SK-N-SH (cell line): ENCODE results near the gene CLGN. TPM values are rescaled to one million over a fixed set of nuclear protein-coding genes. Genes with fewer than 3 reads are reported as not detected.

Experiments used
- CTCF ChIA-PET: fragments of 300-600, 350-600 bp; formaldehyde crosslinking; extraction: SDS; loops from one replicate; lab custom pipeline; 2021; lab: Yijun Ruan, JAX
- POLR2A ChIA-PET: fragments of 350-600 bp; sonication (Branson Sonifier 250); formaldehyde crosslinking; extraction: SDS; loops from one replicate; lab custom pipeline; 2020; ENCODE audit warnings: antibody characterized with exemption, inconsistent platforms; lab: Yijun Ruan, JAX
- DNase-seq: peaks from one replicate; pipeline ENCODE4 v3.0.0; 2012
- H2AFZ ChIP-seq: fragments of 200-600 bp; sonication (generic); 2 replicates; pipeline ENCODE4 v1.8.1; 2016; ENCODE audit warnings: antibody characterized with exemption, mild to moderate bottlenecking, low read depth
- H3F3A ChIP-seq: fragments of 200-600 bp; sonication (generic); replicated peaks from 2 replicates; pipeline ENCODE3; 2016; ENCODE audit warnings: antibody characterized with exemption, mild to moderate bottlenecking; ENCODE audit not compliant: insufficient read depth
- H3K27ac ChIP-seq, 2 experiments: fragments of 200-500 bp in 1 of 2; fragments of 200-600 bp in 1 of 2; sonication (Bioruptor generic) in 1 of 2; sonication (generic), shearing (Covaris generic) in 1 of 2; 2 replicates each; pipeline versions ENCODE4 v1.5.1 to v1.6.1; 2014 to 2016; ENCODE audit warnings: low read depth in 2 of 2, inconsistent platforms in 1 of 2, low read length in 1 of 2, mild to moderate bottlenecking in 1 of 2, mixed read lengths in 1 of 2
- H3K27me3 ChIP-seq: fragments of 200-600 bp; sonication (generic), shearing (Covaris generic); 2 replicates; pipeline ENCODE4 v1.6.1; 2016; ENCODE audit warnings: mixed run types; ENCODE audit not compliant: insufficient read depth
- H3K36me3 ChIP-seq, 2 experiments: fragments of 200-500 bp in 1 of 2; fragments of 200-600 bp in 1 of 2; sonication (Bioruptor generic) in 1 of 2; sonication (generic) in 1 of 2; replicated peaks in 1 of 2; 2 replicates each; pipeline versions ENCODE3 to v1.5.1; 2014 to 2016; ENCODE audit warnings: low read length in 1 of 2, mild to moderate bottlenecking in 1 of 2; ENCODE audit not compliant: insufficient read depth in 2 of 2, control insufficient read depth in 1 of 2
- H3K4me1 ChIP-seq, 2 experiments: fragments of 200-500 bp in 1 of 2; fragments of 200-600 bp in 1 of 2; sonication (Bioruptor generic) in 1 of 2; sonication (generic), shearing (Covaris generic) in 1 of 2; 2 replicates each; pipeline versions ENCODE4 v1.5.1 to v1.6.1; 2014 to 2016; ENCODE audit warnings: low read depth in 1 of 2, low read length in 1 of 2, mixed run types in 1 of 2; ENCODE audit not compliant: insufficient read depth in 2 of 2, control insufficient read depth in 1 of 2
- H3K4me2 ChIP-seq: fragments of 200-600 bp; sonication (generic), shearing (Covaris generic); 2 replicates; pipeline ENCODE4 v1.6.1; 2017; ENCODE audit warnings: mixed run types
- H3K4me3 ChIP-seq, 2 experiments: fragments of 200-500 bp in 1 of 2; fragments of 200-600 bp in 1 of 2; sonication (Bioruptor generic) in 1 of 2; sonication (generic), shearing (Covaris generic) in 1 of 2; 2 replicates each; pipeline versions ENCODE4 v1.5.1 to v1.8.1; 2014 to 2016; ENCODE audit warnings: low read depth in 2 of 2, inconsistent platforms in 1 of 2, low read length in 1 of 2, mild to moderate bottlenecking in 1 of 2, mixed read lengths in 1 of 2, moderate library complexity in 1 of 2
- H3K79me2 ChIP-seq: fragments of 200-600 bp; sonication (generic); 2 replicates; pipeline ENCODE4 v1.8.1; 2017; ENCODE audit warnings: mild to moderate bottlenecking; ENCODE audit not compliant: insufficient read depth
- H3K9ac ChIP-seq: fragments of 200-600 bp; sonication (generic); 2 replicates; pipeline ENCODE4 v1.6.1; 2017; ENCODE audit warnings: mixed run types
- H3K9me2 ChIP-seq: fragments of 200-600 bp; sonication (generic); 2 replicates; pipeline ENCODE4 v1.6.1; 2017; ENCODE audit warnings: mixed run types
- H3K9me3 ChIP-seq: fragments of 200-600 bp; sonication (generic); 2 replicates; pipeline ENCODE4 v1.6.1; 2017; ENCODE audit warnings: mixed run types, mild to moderate bottlenecking, moderate library complexity
- H4K20me1 ChIP-seq: fragments of 200-600 bp; sonication (generic); 2 replicates; pipeline ENCODE4 v1.6.1; 2017; ENCODE audit warnings: mild to moderate bottlenecking, mixed run types; ENCODE audit not compliant: insufficient read depth
- EP300 ChIP-seq, 2 experiments: IDR thresholded peaks; 2 replicates each; pipeline versions ENCODE4 v1.4.0 to v1.6.1; 2012; ENCODE audit warnings: borderline replicate concordance in 1 of 2, low read depth in 1 of 2, low read length in 1 of 2
- EZH2phosphoT487 ChIP-seq: fragments of 200-600 bp; sonication (generic); IDR thresholded peaks from 2 replicates; pipeline ENCODE4 v1.6.1; 2017; ENCODE audit warnings: low read depth, mixed run types, mild to moderate bottlenecking, antibody characterized with exemption, moderate library complexity, borderline replicate concordance
- FOSL2 ChIP-seq: IDR thresholded peaks from 2 replicates; pipeline ENCODE4 v1.4.0; 2012; ENCODE audit warnings: low read depth, mild to moderate bottlenecking, moderate library complexity, borderline replicate concordance
- FOXJ3 ChIP-seq: sonication (generic); formaldehyde crosslinking; IDR thresholded peaks from 2 replicates; pipeline ENCODE4 v1.5.1; 2020; ENCODE audit warnings: mild to moderate bottlenecking, missing genetic modification reagents
- MEF2A ChIP-seq: IDR thresholded peaks from 2 replicates; pipeline ENCODE4 v1.4.0; 2012; ENCODE audit warnings: low read depth, borderline replicate concordance
- MXI1 ChIP-seq: IDR thresholded peaks from 2 replicates; pipeline ENCODE4 v1.6.1; 2012; ENCODE audit warnings: mild to moderate bottlenecking, low read depth, low read length, improper control_type of control experiment
- NRF1 ChIP-seq: IDR thresholded peaks from 2 replicates; pipeline ENCODE4 v1.6.1; 2012; ENCODE audit warnings: low read depth, mild to moderate bottlenecking, low read length
- POLR2AphosphoS5 ChIP-seq: IDR thresholded peaks from 2 replicates; pipeline ENCODE4 v1.6.1; 2012; ENCODE audit warnings: low read depth, low read length
- RAD21 ChIP-seq: IDR thresholded peaks from 2 replicates; pipeline ENCODE4 v1.6.1; 2012; ENCODE audit warnings: mild to moderate bottlenecking, low read length
- RCOR1 ChIP-seq: fragments of 150-350 bp; IDR thresholded peaks from 2 replicates; pipeline ENCODE4 v1.6.1; 2017; ENCODE audit warnings: antibody characterized with exemption, low read length
- RFX5 ChIP-seq: IDR thresholded peaks from 2 replicates; pipeline ENCODE4 v1.6.1; 2012; ENCODE audit warnings: mild to moderate bottlenecking, improper control_type of control experiment, low read length
- SIN3A ChIP-seq: IDR thresholded peaks from 2 replicates; pipeline ENCODE4 v1.6.1; 2012; ENCODE audit warnings: low read depth, mild to moderate bottlenecking, low read length, moderate library complexity, borderline replicate concordance
- TAF1 ChIP-seq: IDR thresholded peaks from 2 replicates; pipeline ENCODE4 v1.6.1; 2012; ENCODE audit warnings: low read depth, mild to moderate bottlenecking, low read length, moderate library complexity, borderline replicate concordance
- ZBTB33 ChIP-seq: IDR thresholded peaks from 2 replicates; pipeline ENCODE4 v1.4.0; 2012; ENCODE audit warnings: low read depth, borderline replicate concordance
- WGBS: methylation state at CpG from one replicate; pipeline ENCODE4 v1.1.6; 2017; ENCODE audit warnings: low lambda C conversion rate; 5-methylcytosine and 5-hydroxymethylcytosine counted together
- polyA plus RNA-seq, 3 experiments: library from polyadenylated mRNA; depleted of rRNA; stranded (reverse); fragments of >200 nt; gene quantifications; 2 replicates each; pipeline ENCODE4 v1.2.3, GENCODE V29; 2012
- TF ChIP-seq, protein P1 (sequence below): IDR thresholded peaks from 2 replicates; pipeline ENCODE4 v1.4.0; 2012; ENCODE audit warnings: low read depth
- TF ChIP-seq, protein P2 (sequence below): fragments of 150-350 bp; IDR thresholded peaks from 2 replicates; pipeline ENCODE4 v1.6.1; 2017; ENCODE audit warnings: antibody characterized with exemption, low read length, low read depth, borderline replicate concordance

Gene CLGN
- polyA plus RNA-seq, 1 of the 3 experiments (the other 2 are of a cell fraction) = 0.72 TPM

GRCh38 chr4:140353786-140354185 is 73.7 kb downstream of the CLGN start:
- Histone ChIP-seq H3K9me3 (no peaks in the 10 kb centered on the region), H3K9me2 (no peaks in the 10 kb centered on the region), H4K20me1 (no peaks in the 10 kb centered on the region), H3K4me2 (no peak overlapping the region), H2AFZ (no peak overlapping the region), H3K9ac (no peak overlapping the region), H3K79me2 (no peaks in the 10 kb centered on the region), H3K4me1 (no peaks in the 10 kb centered on the region; a peak in 1 of 4 replicates), H3K27ac (no peak overlapping the region), H3K36me3 (no peaks in the 10 kb centered on the region), H3F3A (no peaks in the 10 kb centered on the region), H3K27me3 (no peaks in the 10 kb centered on the region; the same call in 1 of the 2 replicates), H3K4me3 (no peak overlapping the region)
- ChIA-PET CTCF (interaction anchor here (0.6 to 1.5 kb wide), 3 partner anchors 256 to 696 kb away, joined by 3 to 5 read pairs (median 3); no protein-coding TSS in a partner anchor), POLR2A (no interaction called here)
- 94% methylated on average over 6 of the region's 6 CpGs for WGBS
- DNase-seq = no peak
- TF ChIP-seq EZH2phosphoT487 (no peak), MXI1 (no peak), EP300 (IDR thresholded peaks at IDR 0.05; ENCODE audit: borderline replicate concordance in 1 of 2, low read depth in 1 of 2, low read length in 1 of 2) (no peak), RAD21 (no peak), RFX5 (no peak), NRF1 (no peak), SIN3A (no peak), POLR2AphosphoS5 (no peak), TAF1 (no peak), FOSL2 (no peak), MEF2A (no peak), FOXJ3 (CRISPR knock-in tag) (no peak), ZBTB33 (no peak), RCOR1 (no peak)
- TF ChIP-seq, protein P1, sequence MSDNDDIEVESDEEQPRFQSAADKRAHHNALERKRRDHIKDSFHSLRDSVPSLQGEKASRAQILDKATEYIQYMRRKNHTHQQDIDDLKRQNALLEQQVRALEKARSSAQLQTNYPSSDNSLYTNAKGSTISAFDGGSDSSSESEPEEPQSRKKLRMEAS = no peak
- TF ChIP-seq, protein P2, sequence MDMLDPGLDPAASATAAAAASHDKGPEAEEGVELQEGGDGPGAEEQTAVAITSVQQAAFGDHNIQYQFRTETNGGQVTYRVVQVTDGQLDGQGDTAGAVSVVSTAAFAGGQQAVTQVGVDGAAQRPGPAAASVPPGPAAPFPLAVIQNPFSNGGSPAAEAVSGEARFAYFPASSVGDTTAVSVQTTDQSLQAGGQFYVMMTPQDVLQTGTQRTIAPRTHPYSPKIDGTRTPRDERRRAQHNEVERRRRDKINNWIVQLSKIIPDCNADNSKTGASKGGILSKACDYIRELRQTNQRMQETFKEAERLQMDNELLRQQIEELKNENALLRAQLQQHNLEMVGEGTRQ = no peak
